Measurements from ENCODE around the gene CADM2. TPM values are rescaled to one million over a fixed set of nuclear protein-coding genes. Genes with fewer than 3 reads are reported as not detected.

Gene CADM2
- total and polyA plus RNA-seq, 2 donors (not counting 3 experiments of a cell fraction or from before 2014, with no cell fraction given) = not detected

- Histone ChIP-seq H3K79me2 (ENCODE audit: control insufficient read depth, insufficient read depth, low read length) (no peaks in the 10 kb centered on the region), H3K36me3 (ENCODE audit: control insufficient read depth in 2 of 2, extremely low read depth in 1 of 2, insufficient read depth in 2 of 2, low read length in 2 of 2) (no peaks in the 10 kb centered on the region), H3K4me1 (ENCODE audit: control insufficient read depth, extremely low read depth, insufficient read depth, low read length) (no peaks in the 10 kb centered on the region), H3K27ac (ENCODE audit: insufficient read depth, low read depth, low read length) (no peak overlapping the region), H3K9me1 (replicated peaks; ENCODE audit: control insufficient read depth, extremely low read depth, insufficient read depth, low read length) (no peaks in the 10 kb centered on the region), H3K4me3 (replicated peaks in 1 of 3; ENCODE audit: insufficient read depth in 1 of 3, low read depth in 1 of 3, low read length in 3 of 3) (no peak overlapping the region), H3K9me3 (replicated peaks; ENCODE audit: control insufficient read depth, insufficient read depth, low read length) (no peaks in the 10 kb centered on the region), H3K4me2 (ENCODE audit: insufficient read depth, low read length) (no peak overlapping the region), H2AFZ (ENCODE audit: low read depth, low read length) (no peak overlapping the region), H4K20me1 (replicated peaks; ENCODE audit: control insufficient read depth, extremely low read depth, insufficient read depth, low read length) (no peaks in the 10 kb centered on the region), H3K27me3 (ENCODE audit: control insufficient read depth in 2 of 2, insufficient read depth in 2 of 2, low read length in 2 of 2) (no peaks in the 10 kb centered on the region), H3K9ac (replicated peaks; ENCODE audit: extremely low read depth, insufficient read depth, low read length) (no peak overlapping the region)
- ChIA-PET POLR2A (no interaction called here), CTCF (no interaction called here)
- no TSS peak for BruUV-seq (replicated peaks)
- DNase-seq (ENCODE audit: low read depth, low spot score) (no peak), FAIRE-seq (no peak)
- dilution Hi-C loops (cut with MboI; ENCODE audit: extremely low pct_ligation_motif_present, low sequenced_read_pairs) = no loop called here
- no peak for TF ChIP-seq FOS (IDR thresholded peaks at IDR 0.05; ENCODE audit: borderline replicate concordance, insufficient read depth, low read length)
- TF ChIP-seq EZH2 (IDR thresholded peaks at IDR 0.05; ENCODE audit: borderline replicate concordance, low read depth, low read length, severe bottlenecking) = no peak
- TF ChIP-seq POLR2A (IDR thresholded peaks at IDR 0.05; ENCODE audit: low read depth, low read length) = no peak
- TF ChIP-seq MAX (IDR thresholded peaks at IDR 0.05; ENCODE audit: insufficient read depth, insufficient read length) = no peak
- no peak for TF ChIP-seq GATA2 (IDR thresholded peaks at IDR 0.05; ENCODE audit: insufficient read depth, insufficient read length, low read depth, low read length)
- TF ChIP-seq CTCF (IDR thresholded peaks at IDR 0.05; ENCODE audit: extremely low read depth in 1 of 2, insufficient read depth in 1 of 2, low read depth in 1 of 2, low read length in 2 of 2) = no peak
- TF ChIP-seq POLR2AphosphoS5 (IDR thresholded peaks at IDR 0.05; ENCODE audit: insufficient read depth, low read depth, low read length) = no peak
- intact Hi-C loops (cut with micrococcal nuclease) = no loop called here
These were observed 48.7 kb downstream of the CADM2 start for GRCh38 chr3:85007195-85008094.
